GM12878 (cell line): ENCODE results near the gene TMEM208. TPM values are rescaled to one million over a fixed set of nuclear protein-coding genes. Genes with fewer than 3 reads are reported as not detected.

Experiments
- ATAC-seq: fragments of 200-7000 bp; cut with Tn5 transposase; 3 replicates; pipeline ENCODE4 v1.9.1; 2020; ENCODE audit warnings: mild to moderate bottlenecking, moderate library complexity
- BruUV-seq: library from RNA; stranded (reverse); fragments of 400-500 nt; replicated peaks from 2 replicates; lab custom pipeline; 2021; lab: Mats Ljungman, UMichigan
- CTCF ChIA-PET: fragments of 300-600 bp; sonication (Branson Sonifier 250); formaldehyde crosslinking; extraction: SDS; loops from one replicate; lab custom pipeline; 2021; ENCODE audit warnings: inconsistent platforms; lab: Yijun Ruan, JAX
- POLR2A ChIA-PET: fragments of 350-600 bp; formaldehyde crosslinking; extraction: SDS; loops from one replicate; lab custom pipeline; 2021; ENCODE audit warnings: inconsistent platforms; lab: Charles Lee
- RAD21 ChIA-PET: fragments of 300-600 bp; sonication (Branson Sonifier 250); formaldehyde crosslinking; loops from one replicate; lab custom pipeline; 2023; ENCODE audit warnings: antibody characterized with exemption; ENCODE audit not compliant: unreplicated experiment; lab: Charles Lee
- SMC1A ChIA-PET: fragments of 300-600 bp; sonication (Branson Sonifier 250); formaldehyde crosslinking; loops from one replicate; lab custom pipeline; 2023; ENCODE audit not compliant: unreplicated experiment, uncharacterized antibody; lab: Charles Lee
- DNase-seq: peaks from one replicate; pipeline ENCODE4 v3.0.0-alpha.2; 2011; ENCODE audit warnings: low read depth, low spot score
- FAIRE-seq: peaks from 3 replicates; lab custom pipeline; 2011; peaks lifted over from hg19 to GRCh38; lab: Jason Lieb, UNC
- H2AFZ ChIP-seq: 2 replicates; pipeline ENCODE4 v1.6.0; 2011; ENCODE audit warnings: low read depth, low read length, control low read depth; ENCODE audit not compliant: control insufficient read depth
- H3K27ac ChIP-seq: 2 replicates; pipeline ENCODE4 v1.5.1; 2011; ENCODE audit warnings: control low read depth; ENCODE audit not compliant: control insufficient read depth, insufficient read depth
- H3K27me3 ChIP-seq, 2 experiments: replicated peaks in 1 of 2; 2 replicates each; pipeline versions ENCODE4 v1.6.0 to v1.6.1; 2011; ENCODE audit warnings: low read length in 1 of 2; ENCODE audit not compliant: control insufficient read depth in 2 of 2, insufficient read depth in 2 of 2
- H3K36me3 ChIP-seq, 2 experiments: 2 replicates each; pipeline ENCODE4 v1.5.1; 2011; ENCODE audit warnings: low read length in 1 of 2; ENCODE audit not compliant: control insufficient read depth in 2 of 2, insufficient read depth in 2 of 2
- H3K4me1 ChIP-seq: 2 replicates; pipeline ENCODE4 v1.6.1; 2011; ENCODE audit warnings: mild to moderate bottlenecking, low read length, moderate library complexity, mixed read lengths; ENCODE audit not compliant: control insufficient read depth, insufficient read depth
- H3K4me2 ChIP-seq: 2 replicates; pipeline ENCODE4 v1.6.0; 2011; ENCODE audit warnings: control low read depth; ENCODE audit not compliant: control insufficient read depth, insufficient read depth
- H3K4me3 ChIP-seq: fragments of 200-600 bp; sonication (generic); 2 replicates; pipeline ENCODE4 v1.5.1; 2016
- H3K79me2 ChIP-seq: 2 replicates; pipeline ENCODE4 v1.6.0; 2011; ENCODE audit warnings: low read length; ENCODE audit not compliant: control insufficient read depth, insufficient read depth
- H3K9ac ChIP-seq: 2 replicates; pipeline ENCODE4 v1.8.0; 2011; ENCODE audit warnings: low read length, control low read depth, mixed read lengths; ENCODE audit not compliant: control insufficient read depth, insufficient read depth
- H3K9me3 ChIP-seq: replicated peaks from 3 replicates; pipeline ENCODE4 v1.5.1; 2011; ENCODE audit warnings: mild to moderate bottlenecking, low read length; ENCODE audit not compliant: control insufficient read depth, insufficient read depth
- H4K20me1 ChIP-seq: 2 replicates; pipeline ENCODE4 v1.6.0; 2011; ENCODE audit not compliant: control insufficient read depth, insufficient read depth
- ATF7 ChIP-seq: fragments of 450-650 bp; IDR thresholded peaks from 2 replicates; pipeline ENCODE4 v1.6.1; 2016; ENCODE audit warnings: low read depth, mild to moderate bottlenecking
- CHD2 ChIP-seq: IDR thresholded peaks from 2 replicates; pipeline ENCODE4 v1.6.1; 2011; ENCODE audit warnings: low read depth, low read length, improper control_type of control experiment, borderline replicate concordance
- CTCF ChIP-seq, 3 experiments: IDR thresholded peaks in 2 of 3; conservative IDR thresholded peaks in 1 of 3; 2 replicates each; pipeline ENCODE4 v1.5.1; 2011; ENCODE audit warnings: low read depth in 3 of 3, low read length in 3 of 3, mild to moderate bottlenecking in 3 of 3, control low read depth in 2 of 3, moderate library complexity in 2 of 3, inconsistent platforms in 1 of 3, mixed read lengths in 1 of 3; ENCODE audit not compliant: control insufficient read depth in 2 of 3, insufficient read depth in 1 of 3; ENCODE audit errors: extremely low read depth in 1 of 3
- ESRRA ChIP-seq: IDR thresholded peaks from 2 replicates; pipeline ENCODE4 v1.6.1; 2012; ENCODE audit warnings: mild to moderate bottlenecking, low read length, improper control_type of control experiment
- SMAD5 ChIP-seq: IDR thresholded peaks from 2 replicates; pipeline ENCODE4 v1.6.1; 2016; ENCODE audit warnings: antibody characterized with exemption, low read depth
- SP1 ChIP-seq: IDR thresholded peaks from one replicate; pipeline ENCODE4 v1.6.1; 2011; ENCODE audit warnings: low read depth, low read length
- SPI1 ChIP-seq: IDR thresholded peaks from 2 replicates; pipeline ENCODE4 v1.6.1; 2011; ENCODE audit warnings: low read depth, mild to moderate bottlenecking, low read length, moderate library complexity, borderline replicate concordance; ENCODE audit not compliant: insufficient read depth
- TCF7 ChIP-seq: IDR thresholded peaks from 2 replicates; pipeline ENCODE4 v1.6.1; 2014; ENCODE audit warnings: antibody characterized with exemption, borderline replicate concordance
- ZBTB4 ChIP-seq: fragments of 450-650 bp; formaldehyde crosslinking; IDR thresholded peaks from 2 replicates; pipeline ENCODE4 v1.4.0; 2022; ENCODE audit warnings: mild to moderate bottlenecking, moderate library complexity
- WGBS: methylation state at CpG from one replicate; pipeline ENCODE4 v1.1.6; 2016; ENCODE audit warnings: low lambda C conversion rate; ENCODE audit not compliant: insufficient replicate concordance, insufficient coverage; ENCODE audit errors: missing lambda C conversion rate; 5-methylcytosine and 5-hydroxymethylcytosine counted together
- in situ Hi-C: fragments of 300-500 bp; cut with MboI; formaldehyde crosslinking; loops from 9 replicates; pipeline ENCODE4 v1.14.3; 2018; ENCODE audit warnings: mixed read lengths
- intact Hi-C: fragments of 100-400 bp; cut with micrococcal nuclease; formaldehyde crosslinking; loops from one replicate; pipeline ENCODE4 v1.14.2; 2022; ENCODE audit not compliant: unreplicated experiment
- polyA plus RNA-seq, 11 experiments: library from polyadenylated mRNA; depleted of rRNA in 4 of 11; unstranded in 6 of 11; stranded (reverse) in 5 of 11; fragments of >200 nt; fragmentation: Nextera tagmentation in 4 of 11; fragmentation: Illumina TruSeq in 1 of 11; extraction: Ambion mirVana in 4 of 11; extraction: Trizol in 1 of 11; gene quantifications; 1 replicate in 1 of 11; 2 replicates in 10 of 11; pipeline versions ENCODE4 v1.2.1 to v1.2.3, GENCODE V29; 2011 to 2016; ENCODE audit warnings: inconsistent platforms in 2 of 11, missing spikeins in 2 of 11, low read depth in 1 of 11
- total RNA-seq, 4 experiments: library from RNA; depleted of rRNA in 3 of 4; stranded (reverse); fragments of >200 nt in 3 of 4; fragmentation: Illumina TruSeq in 1 of 4; extraction: Trizol in 1 of 4; gene quantifications; 2 replicates each; pipeline versions ENCODE4 v1.2.1 to v1.2.3, GENCODE V29; 2013 to 2021
- TF ChIP-seq, protein P1 (sequence below): fragments of 450-650 bp; IDR thresholded peaks from 2 replicates; pipeline ENCODE4 v1.6.1; 2017; ENCODE audit warnings: mild to moderate bottlenecking, low read depth, inconsistent platforms; ENCODE audit not compliant: poor library complexity, severe bottlenecking
- TF ChIP-seq, protein P2 (sequence below): fragments of 450-650 bp; IDR thresholded peaks from 2 replicates; pipeline ENCODE4 v1.6.1; 2016; ENCODE audit warnings: mild to moderate bottlenecking, moderate library complexity, borderline replicate concordance

Gene TMEM208
- total and polyA plus RNA-seq, 10 of the 15 experiments (the other 5 are each of a cell fraction or from before 2014, with no cell fraction given) = 34.1 to 244 (median 54.1) TPM

GRCh38 chr16:67254801-67255552 is 28.0 kb downstream of the TMEM208 start:
- H3K36me3 ChIP-seq = no peaks in the 10 kb centered on the region; a peak in 1 of 4 replicates
- no peak overlapping the region for H2AFZ ChIP-seq
- DNase-seq = no peak
- intact Hi-C loops = no loop called here
- in situ Hi-C loops = no loop called here
- H3K4me2 ChIP-seq = no peak overlapping the region
- 87% methylated on average over 18 of the region's 18 CpGs for WGBS
- BruUV-seq = no TSS peak
- ChIA-PET RAD21 (no interaction called here), POLR2A (interaction anchor here (0.5 kb wide), 1 partner anchor 125 kb away, joined by 3 read pairs; no protein-coding TSS in a partner anchor), CTCF (no interaction called here), SMC1A (no interaction called here)
- no peaks in the 10 kb centered on the region for H3K4me1 ChIP-seq
- H3K9me3 ChIP-seq = no peaks in the 10 kb centered on the region
- FAIRE-seq = no peak
- no peaks in the 10 kb centered on the region for H3K27me3 ChIP-seq
- no peaks in the 10 kb centered on the region for H4K20me1 ChIP-seq
- H3K27ac ChIP-seq = no peak overlapping the region
- H3K79me2 ChIP-seq = no peaks in the 10 kb centered on the region
- ATAC-seq = no peak
- no peak overlapping the region for H3K9ac ChIP-seq
- H3K4me3 ChIP-seq = no peak overlapping the region
- no peak for TF ChIP-seq TCF7
- no peak for TF ChIP-seq SMAD5
- TF ChIP-seq CTCF (IDR thresholded peaks at IDR 0.05 in 2 of 3, conservative IDR thresholded peaks at IDR 0.05 in 1 of 3; ENCODE audit: control insufficient read depth in 2 of 3, extremely low read depth in 1 of 3, insufficient read depth in 1 of 3, low read depth in 3 of 3, low read length in 3 of 3) = no peak
- TF ChIP-seq SPI1 = no peak
- TF ChIP-seq, protein P1, sequence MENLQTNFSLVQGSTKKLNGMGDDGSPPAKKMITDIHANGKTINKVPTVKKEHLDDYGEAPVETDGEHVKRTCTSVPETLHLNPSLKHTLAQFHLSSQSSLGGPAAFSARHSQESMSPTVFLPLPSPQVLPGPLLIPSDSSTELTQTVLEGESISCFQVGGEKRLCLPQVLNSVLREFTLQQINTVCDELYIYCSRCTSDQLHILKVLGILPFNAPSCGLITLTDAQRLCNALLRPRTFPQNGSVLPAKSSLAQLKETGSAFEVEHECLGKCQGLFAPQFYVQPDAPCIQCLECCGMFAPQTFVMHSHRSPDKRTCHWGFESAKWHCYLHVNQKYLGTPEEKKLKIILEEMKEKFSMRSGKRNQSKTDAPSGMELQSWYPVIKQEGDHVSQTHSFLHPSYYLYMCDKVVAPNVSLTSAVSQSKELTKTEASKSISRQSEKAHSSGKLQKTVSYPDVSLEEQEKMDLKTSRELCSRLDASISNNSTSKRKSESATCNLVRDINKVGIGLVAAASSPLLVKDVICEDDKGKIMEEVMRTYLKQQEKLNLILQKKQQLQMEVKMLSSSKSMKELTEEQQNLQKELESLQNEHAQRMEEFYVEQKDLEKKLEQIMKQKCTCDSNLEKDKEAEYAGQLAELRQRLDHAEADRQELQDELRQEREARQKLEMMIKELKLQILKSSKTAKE = no peak
- no peak for TF ChIP-seq SP1
- TF ChIP-seq ZBTB4 (CRISPR knock-in tag) = no peak
- TF ChIP-seq CHD2 = no peak
- TF ChIP-seq ESRRA = no peak
- TF ChIP-seq, protein P2, sequence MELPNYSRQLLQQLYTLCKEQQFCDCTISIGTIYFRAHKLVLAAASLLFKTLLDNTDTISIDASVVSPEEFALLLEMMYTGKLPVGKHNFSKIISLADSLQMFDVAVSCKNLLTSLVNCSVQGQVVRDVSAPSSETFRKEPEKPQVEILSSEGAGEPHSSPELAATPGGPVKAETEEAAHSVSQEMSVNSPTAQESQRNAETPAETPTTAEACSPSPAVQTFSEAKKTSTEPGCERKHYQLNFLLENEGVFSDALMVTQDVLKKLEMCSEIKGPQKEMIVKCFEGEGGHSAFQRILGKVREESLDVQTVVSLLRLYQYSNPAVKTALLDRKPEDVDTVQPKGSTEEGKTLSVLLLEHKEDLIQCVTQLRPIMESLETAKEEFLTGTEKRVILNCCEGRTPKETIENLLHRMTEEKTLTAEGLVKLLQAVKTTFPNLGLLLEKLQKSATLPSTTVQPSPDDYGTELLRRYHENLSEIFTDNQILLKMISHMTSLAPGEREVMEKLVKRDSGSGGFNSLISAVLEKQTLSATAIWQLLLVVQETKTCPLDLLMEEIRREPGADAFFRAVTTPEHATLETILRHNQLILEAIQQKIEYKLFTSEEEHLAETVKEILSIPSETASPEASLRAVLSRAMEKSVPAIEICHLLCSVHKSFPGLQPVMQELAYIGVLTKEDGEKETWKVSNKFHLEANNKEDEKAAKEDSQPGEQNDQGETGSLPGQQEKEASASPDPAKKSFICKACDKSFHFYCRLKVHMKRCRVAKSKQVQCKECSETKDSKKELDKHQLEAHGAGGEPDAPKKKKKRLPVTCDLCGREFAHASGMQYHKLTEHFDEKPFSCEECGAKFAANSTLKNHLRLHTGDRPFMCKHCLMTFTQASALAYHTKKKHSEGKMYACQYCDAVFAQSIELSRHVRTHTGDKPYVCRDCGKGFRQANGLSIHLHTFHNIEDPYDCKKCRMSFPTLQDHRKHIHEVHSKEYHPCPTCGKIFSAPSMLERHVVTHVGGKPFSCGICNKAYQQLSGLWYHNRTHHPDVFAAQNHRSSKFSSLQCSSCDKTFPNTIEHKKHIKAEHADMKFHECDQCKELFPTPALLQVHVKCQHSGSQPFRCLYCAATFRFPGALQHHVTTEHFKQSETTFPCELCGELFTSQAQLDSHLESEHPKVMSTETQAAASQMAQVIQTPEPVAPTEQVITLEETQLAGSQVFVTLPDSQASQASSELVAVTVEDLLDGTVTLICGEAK = no peak
- TF ChIP-seq ATF7 = no peak
